ENCODE measurements around the gene RICTOR.
"Not testable (repeated sequence)": the region's sequence is repeated elsewhere in the genome, so short reads cannot be mapped to it uniquely, and the experiment has no call there.

Gene RICTOR

GRCh38 chr5:39049315-39049714, 24.9 kb downstream of the RICTOR start:
- no peak for DNase-seq (ENCODE audit: low read depth)
- TF ChIP-seq CTCF (IDR thresholded peaks at IDR 0.05; ENCODE audit: control insufficient read depth, extremely low read depth, insufficient read depth) = no peak

GRCh38 chr5:39040875-39041274, 33.3 kb downstream of the RICTOR start:
- no peak for DNase-seq (ENCODE audit: low read depth)
- no peak for TF ChIP-seq CTCF (IDR thresholded peaks at IDR 0.05; ENCODE audit: control insufficient read depth, extremely low read depth, insufficient read depth)

More at GRCh38 chr5:39049315-39049714, 24.9 kb downstream of the RICTOR start:
- H3K4me3 ChIP-seq (ENCODE audit: low read depth, low read length) = no peak overlapping the region; the same call in 1 of the 2 replicates

GRCh38 chr5:39034493-39034892, 39.7 kb downstream of the RICTOR start:
- not testable (repeated sequence) for H3K4me3 ChIP-seq (ENCODE audit: low read depth, low read length); DNase-seq (ENCODE audit: low read depth)

More at GRCh38 chr5:39040875-39041274, 33.3 kb downstream of the RICTOR start:
- no peak overlapping the region for H3K4me3 ChIP-seq (ENCODE audit: low read depth, low read length)

- no peak overlapping the region for H3K4me3 ChIP-seq (ENCODE audit: low read depth, low read length)
- no peak for DNase-seq (ENCODE audit: low read depth)
- no peak for TF ChIP-seq CTCF (IDR thresholded peaks at IDR 0.05; ENCODE audit: control insufficient read depth, extremely low read depth, insufficient read depth)
Observed at GRCh38 chr5:39031041-39031440, 43.2 kb downstream of the RICTOR start.

- DNase-seq (ENCODE audit: low read depth) = no peak
- no peak overlapping the region for H3K4me3 ChIP-seq (ENCODE audit: low read depth, low read length)
- no peak for TF ChIP-seq CTCF (IDR thresholded peaks at IDR 0.05; ENCODE audit: control insufficient read depth, extremely low read depth, insufficient read depth)
Observed at GRCh38 chr5:39025456-39025855, 48.7 kb downstream of the RICTOR start.

- DNase-seq (ENCODE audit: low read depth) = no peak
- TF ChIP-seq CTCF (IDR thresholded peaks at IDR 0.05; ENCODE audit: control insufficient read depth, extremely low read depth, insufficient read depth) = no peak
- H3K4me3 ChIP-seq (ENCODE audit: low read depth, low read length) = no peak overlapping the region
Observed at GRCh38 chr5:39024884-39025283, 49.3 kb downstream of the RICTOR start.

- no peak overlapping the region for H3K4me3 ChIP-seq (ENCODE audit: low read depth, low read length)
- no peak for DNase-seq (ENCODE audit: low read depth)
- no peak for TF ChIP-seq CTCF (IDR thresholded peaks at IDR 0.05; ENCODE audit: control insufficient read depth, extremely low read depth, insufficient read depth)
Observed at GRCh38 chr5:39024005-39024404, 50.2 kb downstream of the RICTOR start.

Data from LNCaP clone FGC (cell line).